ENCODE measurements around the gene TMEM223.
A peak's percentile ranks its signal among the peaks of the same experiment; 100 is the strongest.

Gene TMEM223

DNA sequence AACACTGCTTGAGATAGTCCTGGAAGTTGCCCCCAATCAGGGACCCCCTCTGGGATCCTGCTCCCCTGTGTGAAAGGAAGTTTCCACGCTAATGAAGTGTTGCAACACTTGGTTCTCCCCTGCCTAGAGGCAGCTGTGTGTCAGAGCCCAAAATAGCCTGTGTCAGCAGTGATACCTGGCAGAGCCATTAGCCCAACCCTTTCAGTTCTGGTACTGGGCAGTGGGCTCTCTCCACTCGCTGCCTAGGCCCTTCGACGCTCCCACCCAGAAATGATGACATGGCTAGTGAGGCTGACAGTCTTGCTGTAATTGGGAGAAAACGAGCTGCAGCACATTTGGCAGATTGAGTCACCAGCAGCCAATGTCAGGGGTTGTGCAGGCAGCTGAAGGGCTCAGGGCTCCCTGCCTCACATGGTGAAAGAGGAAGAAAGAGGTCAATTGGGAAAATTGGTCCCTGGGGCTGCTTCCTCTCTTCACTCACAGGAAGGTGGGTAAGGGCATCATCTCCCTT, 14.9 kb upstream of the TMEM223 start:
- no peak overlapping the region for H3K4me3 ChIP-seq (replicated peaks; ENCODE audit: low read depth, low read length)
- peak; percentile 48 for DNase-seq (ENCODE audit: low read depth)
- TF ChIP-seq, protein P1, sequence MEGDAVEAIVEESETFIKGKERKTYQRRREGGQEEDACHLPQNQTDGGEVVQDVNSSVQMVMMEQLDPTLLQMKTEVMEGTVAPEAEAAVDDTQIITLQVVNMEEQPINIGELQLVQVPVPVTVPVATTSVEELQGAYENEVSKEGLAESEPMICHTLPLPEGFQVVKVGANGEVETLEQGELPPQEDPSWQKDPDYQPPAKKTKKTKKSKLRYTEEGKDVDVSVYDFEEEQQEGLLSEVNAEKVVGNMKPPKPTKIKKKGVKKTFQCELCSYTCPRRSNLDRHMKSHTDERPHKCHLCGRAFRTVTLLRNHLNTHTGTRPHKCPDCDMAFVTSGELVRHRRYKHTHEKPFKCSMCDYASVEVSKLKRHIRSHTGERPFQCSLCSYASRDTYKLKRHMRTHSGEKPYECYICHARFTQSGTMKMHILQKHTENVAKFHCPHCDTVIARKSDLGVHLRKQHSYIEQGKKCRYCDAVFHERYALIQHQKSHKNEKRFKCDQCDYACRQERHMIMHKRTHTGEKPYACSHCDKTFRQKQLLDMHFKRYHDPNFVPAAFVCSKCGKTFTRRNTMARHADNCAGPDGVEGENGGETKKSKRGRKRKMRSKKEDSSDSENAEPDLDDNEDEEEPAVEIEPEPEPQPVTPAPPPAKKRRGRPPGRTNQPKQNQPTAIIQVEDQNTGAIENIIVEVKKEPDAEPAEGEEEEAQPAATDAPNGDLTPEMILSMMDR (IDR thresholded peaks at IDR 0.05; ENCODE audit: low read length, missing control alignments), result no peak

DNA sequence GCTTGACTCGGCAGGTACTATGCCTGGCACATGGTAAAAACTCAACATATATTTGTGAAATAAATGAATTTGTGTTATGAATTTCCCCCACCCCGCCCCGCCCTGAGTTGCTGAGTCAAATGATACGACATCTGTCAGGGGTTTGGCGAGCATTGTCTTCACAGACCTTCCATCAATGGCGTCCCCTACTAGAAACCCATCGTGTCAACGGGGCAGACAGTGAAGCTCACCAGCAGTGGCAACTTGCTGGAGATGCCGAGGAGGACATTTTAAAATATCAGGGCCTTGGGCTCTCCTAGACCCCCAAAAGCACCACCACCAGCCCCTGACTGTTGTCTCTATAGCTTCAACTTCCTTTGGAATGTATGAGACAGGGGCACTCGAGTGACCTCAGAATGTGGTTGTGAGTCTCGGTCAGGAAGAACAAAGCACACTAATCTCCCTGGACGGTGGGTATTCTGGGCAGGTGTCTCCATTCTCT, 14.2 kb upstream of the TMEM223 start:
- TF ChIP-seq, protein P1 (IDR thresholded peaks at IDR 0.05; ENCODE audit: low read length, missing control alignments), result no peak
- peak; percentile 13 for DNase-seq (ENCODE audit: low read depth)
- peak overlapping the region; percentile 95 for H3K4me3 ChIP-seq (replicated peaks; ENCODE audit: low read depth, low read length)

DNA sequence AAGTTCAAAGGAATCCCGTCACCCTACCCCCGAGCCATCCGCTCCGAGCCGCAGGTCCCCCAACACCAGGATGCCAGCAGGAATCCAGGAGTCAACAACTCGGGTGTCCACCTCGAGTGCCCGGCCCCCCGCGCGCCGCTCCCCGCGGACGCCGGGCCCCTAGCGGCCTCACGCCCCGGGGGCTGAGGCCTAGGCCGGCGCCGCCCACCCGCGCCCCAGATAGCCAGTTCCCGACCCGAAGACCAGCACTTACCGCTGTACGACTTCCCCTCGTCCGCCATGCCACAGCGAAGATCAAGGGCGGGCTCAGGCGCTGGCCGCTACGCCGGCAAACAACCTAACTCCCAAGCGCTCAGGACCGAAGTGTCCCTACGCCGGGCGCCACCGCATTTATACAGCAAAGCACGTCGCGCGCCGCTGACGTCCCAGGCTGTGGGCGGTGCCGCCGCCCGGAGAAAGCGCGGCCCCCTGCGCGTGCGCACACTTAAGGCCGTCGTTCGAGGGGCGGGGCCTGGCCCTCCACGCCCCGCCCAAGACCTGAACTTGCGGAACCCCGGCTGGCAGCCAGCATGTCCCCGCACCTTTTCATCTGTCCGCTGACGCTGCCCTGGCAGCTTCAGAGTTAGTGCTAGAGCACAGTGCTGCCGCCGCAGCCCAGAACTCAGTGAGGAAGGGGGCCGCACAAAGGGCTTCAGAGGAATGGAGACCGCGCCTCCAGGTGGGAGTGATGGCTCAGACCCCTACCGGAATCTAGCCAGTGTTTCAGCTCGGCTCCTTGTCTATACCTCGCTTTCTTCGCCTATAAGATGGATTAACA, 13.5 kb upstream of the TMEM223 start, which contains the start of gene NXF1:
NXF1 (minus strand) TSS at position 365 of the 817 bp plus-strand sequence; CDS start at position 281, 84 bp downstream.
- peak within 1 kb of the TSS; percentile 95 for H3K4me3 ChIP-seq (replicated peaks; ENCODE audit: low read depth, low read length)
- DNase-seq (ENCODE audit: low read depth), result peak; percentile 96
- TF ChIP-seq, protein P1 (IDR thresholded peaks at IDR 0.05; ENCODE audit: low read length, missing control alignments), result peak; percentile 9

DNA sequence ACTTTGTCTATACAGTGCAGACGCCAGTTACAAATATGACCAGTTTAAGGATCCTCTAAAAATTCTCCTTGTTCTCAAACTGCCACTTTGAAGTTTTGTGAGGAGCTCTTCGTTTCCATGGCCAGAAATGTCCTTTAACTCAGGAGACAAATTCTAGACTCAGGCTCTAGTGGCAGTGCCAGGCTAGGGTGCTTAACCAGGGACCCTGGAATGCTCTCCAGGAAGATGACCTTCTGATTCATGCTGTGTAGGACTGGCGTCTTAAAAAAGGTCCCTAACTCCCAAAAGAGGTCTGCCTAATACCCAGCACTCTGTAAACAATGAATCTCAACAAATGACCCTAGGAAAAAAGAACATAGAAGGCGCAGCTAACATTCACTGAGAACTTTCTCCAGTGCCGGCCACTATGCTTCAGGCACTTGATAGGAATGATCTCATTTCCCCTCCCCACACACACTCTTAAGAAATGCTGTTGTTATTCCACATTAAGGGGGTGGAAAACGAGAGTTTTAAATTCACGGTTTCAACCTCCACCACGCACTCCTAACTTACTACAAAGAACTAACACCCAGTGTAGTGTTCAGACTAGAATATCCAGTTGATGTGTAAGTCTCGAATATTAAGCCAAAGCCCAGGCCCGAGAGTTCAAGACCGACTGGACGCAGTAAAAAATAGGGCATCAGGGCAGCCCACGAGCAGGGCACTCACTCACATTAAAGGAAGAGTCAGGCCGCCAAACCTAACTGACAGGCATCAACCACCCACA, 12.7 kb upstream of the TMEM223 start:
- DNase-seq (ENCODE audit: low read depth), result peak; percentile 61
- TF ChIP-seq, protein P1 (IDR thresholded peaks at IDR 0.05; ENCODE audit: low read length, missing control alignments), result no peak
- peak overlapping the region; percentile 95 for H3K4me3 ChIP-seq (replicated peaks; ENCODE audit: low read depth, low read length)

DNA sequence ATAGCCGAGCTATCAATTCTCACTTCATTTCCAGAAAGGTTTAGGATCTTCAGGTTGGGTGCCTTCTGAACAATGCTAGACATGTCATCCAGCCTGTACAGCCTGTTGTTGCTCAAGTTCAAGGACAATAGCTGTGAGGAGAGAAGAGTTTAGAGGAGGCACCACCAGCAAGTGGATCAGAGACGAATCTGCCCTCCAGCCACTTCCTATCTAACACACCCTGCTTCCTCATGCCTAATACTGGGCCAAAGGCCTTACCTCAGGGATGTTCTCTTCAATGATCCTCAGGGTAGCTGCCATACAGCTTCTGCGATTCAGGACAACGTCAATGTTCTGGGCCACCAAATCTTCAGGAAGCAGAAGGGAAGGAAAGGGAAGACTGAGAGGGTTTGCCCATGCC, 9.3 kb upstream of the TMEM223 start:
- DNase-seq (ENCODE audit: low read depth), result no peak
- TF ChIP-seq, protein P1 (IDR thresholded peaks at IDR 0.05; ENCODE audit: low read length, missing control alignments), result no peak
- no peak overlapping the region for H3K4me3 ChIP-seq (replicated peaks; ENCODE audit: low read depth, low read length)

DNA sequence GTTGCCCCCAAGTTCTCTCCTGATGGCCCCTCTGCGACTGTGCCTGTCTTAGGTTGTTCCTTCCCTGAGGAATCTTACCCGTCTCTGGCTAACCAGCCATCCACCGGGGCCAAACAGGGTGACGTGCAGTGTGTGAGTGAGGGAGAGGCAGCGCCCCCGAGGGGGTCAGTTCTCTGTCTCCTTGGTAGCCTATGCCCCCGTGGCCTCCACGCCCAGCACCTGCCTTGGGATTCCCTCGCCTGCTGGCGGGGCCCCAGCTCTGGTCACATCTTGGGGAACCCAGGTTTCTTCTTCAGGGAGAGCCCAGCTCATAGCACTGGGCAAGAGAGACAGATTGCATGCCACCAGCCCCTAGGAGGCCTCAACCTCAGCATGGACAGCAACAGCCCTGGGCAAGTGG, 7.7 kb upstream of the TMEM223 start:
- TF ChIP-seq, protein P1 (IDR thresholded peaks at IDR 0.05; ENCODE audit: low read length, missing control alignments), result no peak
- DNase-seq (ENCODE audit: low read depth), result no peak
- H3K4me3 ChIP-seq (replicated peaks; ENCODE audit: low read depth, low read length), result no peak overlapping the region

All from fibroblast of pulmonary artery (primary cell).